ENCODE measurements around the gene FAM193B.

The FAM193B gene

DNA sequence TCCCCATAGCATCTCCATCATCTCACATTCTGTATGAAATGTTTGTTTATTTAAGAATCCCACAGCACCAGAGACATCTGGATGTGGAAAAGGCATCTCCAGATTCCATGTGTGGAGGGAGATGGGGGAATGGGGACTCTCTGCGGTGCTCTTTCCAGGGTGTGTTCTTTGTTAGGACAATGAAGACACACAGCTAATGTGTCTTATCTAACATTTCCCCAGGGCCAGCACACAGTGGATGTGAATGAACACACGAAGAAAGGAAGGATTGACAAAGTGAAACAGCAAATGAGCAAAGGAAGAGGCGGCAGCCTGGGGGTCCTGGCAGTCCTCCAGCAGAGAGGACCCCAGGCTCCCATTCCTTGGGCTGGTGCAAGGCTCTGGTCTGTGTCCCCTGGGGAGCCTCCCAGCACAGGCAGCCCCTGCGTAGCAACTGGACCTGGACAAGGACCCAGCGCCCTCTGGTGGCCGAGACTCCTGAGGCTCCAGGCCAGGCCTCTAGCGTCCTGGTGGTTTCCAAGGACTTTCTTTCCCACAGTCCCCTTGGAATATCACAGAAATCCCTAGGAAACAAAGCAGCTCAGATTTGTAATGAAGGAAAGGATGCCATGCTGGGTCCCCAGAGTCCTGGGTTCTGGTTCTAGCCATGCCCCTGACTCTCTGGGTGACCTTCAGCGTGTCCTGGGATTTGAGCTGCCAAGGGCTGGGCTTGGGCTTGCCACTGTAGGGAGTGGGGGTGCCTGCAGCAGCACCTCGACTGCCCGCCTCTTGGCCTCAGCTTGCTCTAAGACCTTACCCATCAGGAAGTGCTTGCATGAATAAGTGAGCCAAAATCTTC, 53.5 kb downstream of the FAM193B start:
- peak; percentile 79 for DNase-seq (ENCODE audit: low spot score)

DNA sequence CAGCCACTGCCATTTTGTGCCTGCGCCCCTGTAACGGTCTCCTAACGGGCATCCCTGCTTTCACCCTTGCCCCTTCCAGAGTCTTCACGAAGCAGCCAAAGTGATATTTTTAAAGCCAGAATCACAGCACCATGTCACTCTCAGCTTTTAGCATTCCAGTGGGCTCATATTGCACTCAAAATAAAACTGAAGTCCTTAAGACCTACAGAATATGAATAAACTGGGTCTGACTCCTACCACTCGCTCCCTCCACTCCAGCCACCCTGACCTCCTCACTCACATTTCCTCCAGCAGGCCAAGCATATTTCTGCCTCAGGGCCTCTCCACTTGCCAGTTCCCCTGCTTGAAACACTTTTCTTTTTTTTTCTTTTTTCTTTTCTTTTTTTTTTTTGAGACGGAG, 54.5 kb downstream of the FAM193B start:
- no peak for DNase-seq (ENCODE audit: low spot score)

DNA sequence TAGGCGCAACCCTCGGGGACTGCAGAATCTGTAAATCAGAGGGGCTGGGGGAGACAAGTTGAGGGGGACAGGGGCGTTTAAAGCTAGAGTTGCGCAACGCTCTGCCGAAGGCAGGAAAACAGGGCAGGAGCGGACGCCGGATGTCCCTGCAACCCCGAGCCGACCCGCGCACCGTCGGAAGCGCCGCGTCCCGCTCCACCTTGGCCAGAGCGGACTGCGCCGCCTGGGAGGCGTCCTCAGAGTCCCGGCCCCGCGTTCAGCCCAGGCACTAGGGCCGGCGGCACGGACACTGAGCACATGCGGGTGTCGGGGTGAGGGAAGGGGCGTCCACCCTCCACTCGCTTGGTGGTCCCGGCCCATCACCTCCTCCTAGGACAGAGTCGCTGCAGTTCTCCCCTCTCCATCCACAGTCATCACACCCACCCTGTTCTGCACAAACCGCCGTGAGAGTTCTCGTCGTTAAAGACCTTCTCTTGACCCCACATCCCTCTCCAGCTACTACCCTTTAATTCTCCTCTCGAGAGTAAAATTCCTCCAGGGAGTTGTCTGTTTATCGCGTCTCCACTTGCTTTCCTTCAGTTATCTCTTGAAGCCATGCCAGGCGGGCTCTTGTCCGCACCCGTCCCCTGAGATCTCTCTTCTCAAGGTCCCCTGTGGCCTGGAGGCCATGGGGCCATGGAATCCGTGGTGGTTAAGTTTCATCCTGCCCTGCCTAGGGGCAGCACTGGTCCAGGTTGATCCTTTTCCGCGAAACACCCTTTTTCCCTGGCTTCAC, 56.2 kb downstream of the FAM193B start:
- DNase-seq (ENCODE audit: low spot score): no peak

DNA sequence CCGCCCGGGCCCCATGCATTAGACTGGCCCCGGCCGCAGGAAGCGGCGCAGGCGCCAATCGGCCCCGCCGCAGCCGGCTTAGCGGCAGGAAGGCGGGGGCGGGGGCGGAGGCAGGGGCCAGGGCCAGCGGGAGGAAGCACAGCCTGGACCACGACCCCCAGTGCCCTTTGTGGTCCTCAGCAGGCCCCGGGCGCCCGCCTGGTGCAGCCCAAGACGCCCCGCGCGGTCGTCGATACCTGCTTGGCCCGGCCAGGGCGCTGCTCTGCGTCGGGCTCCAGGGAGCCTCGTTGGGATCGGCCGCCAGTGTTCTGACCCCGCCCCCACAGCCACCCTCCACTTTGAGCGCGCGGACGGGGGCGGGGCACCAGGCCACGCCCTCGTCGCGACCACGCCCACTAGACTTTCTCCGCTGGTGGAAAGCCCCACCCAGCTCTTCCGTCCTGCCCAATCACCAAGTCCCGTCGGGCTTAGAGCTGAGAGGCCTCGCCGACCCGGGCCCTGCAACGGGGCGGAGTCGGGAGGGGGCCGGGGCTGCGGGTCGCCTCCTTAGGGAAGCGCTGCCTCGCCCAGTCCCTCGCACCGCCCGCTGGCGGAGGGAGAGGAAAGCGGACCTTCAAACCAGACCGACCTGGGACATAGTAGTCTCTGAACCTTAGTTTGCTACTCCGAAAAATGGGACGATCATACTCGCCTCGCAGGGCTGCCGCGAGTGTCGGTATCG, 56.9 kb downstream of the FAM193B start, which contains the start of gene PDLIM7:
PDLIM7 (minus strand) TSS at position 313 of the 721 bp plus-strand sequence. CDS start 1,092 bp downstream, outside the sequence.
- peak; percentile 97 for DNase-seq (ENCODE audit: low spot score)

- peak; percentile 90 for DNase-seq (ENCODE audit: low spot score)
Measured at GRCh38 chr5:177496727-177497291, 57.6 kb downstream of the FAM193B start.

GRCh38 chr5:177496070-177496726, 58.2 kb downstream of the FAM193B start:
- peak; percentile 81 for DNase-seq (ENCODE audit: low spot score)

DNA sequence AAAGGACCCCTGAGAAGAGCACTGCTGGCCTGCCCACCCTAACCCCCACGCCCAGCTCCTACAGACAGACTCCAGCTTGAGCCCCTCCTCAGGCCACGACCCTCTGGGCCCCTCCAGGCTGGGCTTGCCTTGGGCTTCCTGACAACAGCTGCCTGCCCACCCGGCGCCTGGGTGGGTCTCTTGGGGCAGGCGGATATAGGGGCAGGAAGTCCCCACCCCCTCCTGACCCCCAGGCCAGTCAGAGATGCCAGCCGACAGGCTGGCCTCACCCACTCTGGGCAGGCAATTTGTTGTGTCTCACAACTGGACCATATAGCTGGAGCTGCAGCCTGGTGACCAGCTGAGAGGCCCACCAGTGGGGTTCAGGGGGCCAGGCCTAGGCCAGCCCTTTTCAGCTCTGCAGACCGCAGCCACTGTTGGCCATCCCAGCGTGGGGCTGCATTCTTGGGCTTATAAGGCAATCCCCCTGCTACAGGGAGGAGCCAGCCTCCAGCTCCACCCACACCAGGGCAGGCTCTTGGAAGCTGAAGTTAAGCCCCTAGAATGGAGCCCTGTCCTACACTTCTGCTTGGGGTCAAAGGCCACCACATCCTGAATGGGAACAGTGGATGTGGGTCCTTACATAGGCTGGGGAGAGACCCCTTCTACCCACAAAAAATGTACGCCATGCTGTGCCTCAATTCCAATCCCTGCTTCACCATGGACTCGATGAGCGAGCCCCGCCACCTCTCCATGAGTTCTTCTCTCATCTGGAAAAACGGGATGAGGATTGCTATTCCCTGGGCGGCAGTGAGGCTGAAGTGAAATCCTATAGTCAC, 58.9 kb downstream of the FAM193B start:
- DNase-seq (ENCODE audit: low spot score): no peak

DNA sequence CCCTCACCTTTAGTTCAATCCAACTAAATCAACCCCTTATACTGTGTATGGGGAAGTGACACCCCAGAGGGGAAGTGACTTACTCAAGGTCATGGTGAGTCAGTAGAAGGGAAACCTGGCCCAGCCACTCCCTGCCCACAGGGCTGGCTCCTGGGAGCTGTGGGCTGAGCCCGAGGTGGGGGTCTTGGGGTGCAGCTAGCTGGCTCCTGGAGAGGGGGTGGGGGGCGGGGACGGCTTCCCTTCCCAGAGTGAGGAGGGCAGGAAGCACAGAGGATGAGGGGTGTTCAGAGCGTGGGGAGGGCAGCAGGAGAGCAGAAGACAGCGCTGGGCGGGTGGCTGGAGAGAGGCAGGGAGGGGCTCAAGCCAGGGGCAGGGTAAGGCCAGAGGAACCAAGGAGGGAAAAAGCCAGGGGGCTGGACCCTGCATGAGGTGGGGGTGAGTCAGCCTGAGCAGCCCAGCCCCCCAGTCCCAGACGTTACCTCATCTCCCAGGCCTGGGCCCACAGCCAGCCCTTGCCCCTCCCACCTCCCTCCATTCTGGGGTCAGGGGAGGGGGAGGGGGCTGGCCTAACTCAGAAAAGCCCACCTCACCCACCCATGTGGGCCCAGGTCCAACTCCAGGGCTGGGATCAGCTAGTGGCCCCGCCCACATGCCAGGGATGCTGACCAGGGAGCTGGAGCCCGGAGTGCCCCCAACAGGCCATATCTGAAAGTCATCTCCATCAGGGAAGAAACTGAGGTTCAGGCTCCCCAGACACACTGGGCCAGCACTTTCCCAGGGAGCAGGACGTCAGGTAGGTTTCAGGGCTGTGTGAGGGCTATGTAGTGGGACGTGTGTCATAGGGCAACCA, 59.8 kb downstream of the FAM193B start:
- no peak for DNase-seq (ENCODE audit: low spot score)

DNA sequence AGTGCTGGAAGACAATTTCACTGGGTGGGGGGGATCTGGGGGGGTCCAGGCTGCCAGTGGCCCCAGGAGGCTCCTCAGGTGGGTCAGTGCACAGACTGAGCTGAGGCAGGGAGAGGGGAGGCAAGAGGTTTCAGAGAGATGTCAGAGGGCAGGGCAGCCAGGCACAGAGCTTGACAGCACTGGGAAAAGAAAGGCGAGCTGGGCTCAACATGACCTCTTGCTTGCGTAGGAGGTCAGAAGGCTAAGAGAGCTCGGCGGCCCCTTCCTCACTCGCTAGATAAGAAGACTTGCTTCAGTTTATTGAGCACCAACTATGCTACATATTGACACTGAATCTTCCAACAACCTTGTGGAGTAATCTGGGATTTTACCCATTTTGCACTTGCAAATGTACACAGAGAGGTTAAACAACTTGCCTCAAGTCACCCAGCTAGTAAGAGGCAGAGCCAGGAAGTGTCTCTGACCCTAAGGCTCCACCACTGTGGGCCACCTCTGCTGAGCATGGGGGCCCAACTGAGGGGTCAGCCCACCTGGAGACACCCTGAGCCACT, 60.5 kb downstream of the FAM193B start:
- no peak for DNase-seq (ENCODE audit: low spot score)

DNA sequence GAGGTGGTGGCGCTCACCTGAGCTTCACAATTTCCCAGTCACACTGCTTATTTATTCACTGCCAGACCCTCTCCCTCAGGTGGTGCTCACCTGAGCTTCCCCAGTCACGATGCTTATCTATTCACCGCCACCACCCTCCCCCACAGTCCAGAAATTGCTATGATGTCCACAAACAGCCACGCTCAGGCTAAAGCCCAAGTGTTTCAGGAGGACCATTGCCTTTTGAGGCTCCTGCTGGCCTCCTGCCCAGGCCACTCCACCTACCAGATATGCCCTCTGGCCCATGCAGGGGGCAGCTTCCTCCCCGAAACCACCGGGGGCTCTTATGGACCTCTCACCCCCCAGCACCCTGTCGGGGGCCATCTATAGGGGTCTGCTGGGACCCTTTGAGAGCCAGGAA, 61.5 kb downstream of the FAM193B start:
- no peak for DNase-seq (ENCODE audit: low spot score)

DNA sequence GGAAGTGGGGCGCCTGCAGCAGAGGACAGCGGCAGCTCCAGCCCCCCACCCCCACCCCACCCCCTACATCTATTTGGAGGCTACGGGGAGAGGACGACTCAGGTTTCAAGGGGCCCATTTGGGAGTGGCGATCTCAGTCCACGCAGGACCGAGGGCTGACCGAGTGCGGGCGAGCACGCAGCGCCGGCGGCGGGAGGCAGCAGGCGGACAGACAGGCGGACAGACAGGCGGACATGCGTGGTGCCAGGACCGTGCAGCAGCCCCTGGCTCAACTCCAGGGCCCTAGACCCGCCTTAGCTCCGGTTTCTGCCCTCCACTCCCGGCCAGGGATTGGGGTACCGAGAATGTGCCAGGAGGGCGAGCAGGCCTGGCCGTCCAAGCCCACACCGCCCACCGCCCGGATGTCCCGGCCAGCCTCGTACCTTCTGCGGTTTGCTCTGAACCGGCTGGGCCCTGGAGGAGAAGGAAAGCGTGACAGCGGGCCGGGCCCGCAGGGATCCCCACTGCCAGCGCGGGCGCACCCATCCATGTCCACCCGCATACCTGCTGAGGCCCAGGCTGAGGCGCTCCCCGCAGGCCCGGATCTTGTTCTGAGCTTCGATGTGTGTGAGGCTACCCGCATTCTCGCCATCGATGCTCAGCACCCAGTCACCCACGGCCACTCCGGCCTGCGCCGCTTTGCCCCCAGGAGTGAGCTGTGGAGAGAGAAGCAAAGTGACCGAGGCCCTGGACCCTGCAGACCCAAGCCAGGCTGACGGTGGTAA, 62.2 kb downstream of the FAM193B start:
- DNase-seq (ENCODE audit: low spot score): no peak

DNA sequence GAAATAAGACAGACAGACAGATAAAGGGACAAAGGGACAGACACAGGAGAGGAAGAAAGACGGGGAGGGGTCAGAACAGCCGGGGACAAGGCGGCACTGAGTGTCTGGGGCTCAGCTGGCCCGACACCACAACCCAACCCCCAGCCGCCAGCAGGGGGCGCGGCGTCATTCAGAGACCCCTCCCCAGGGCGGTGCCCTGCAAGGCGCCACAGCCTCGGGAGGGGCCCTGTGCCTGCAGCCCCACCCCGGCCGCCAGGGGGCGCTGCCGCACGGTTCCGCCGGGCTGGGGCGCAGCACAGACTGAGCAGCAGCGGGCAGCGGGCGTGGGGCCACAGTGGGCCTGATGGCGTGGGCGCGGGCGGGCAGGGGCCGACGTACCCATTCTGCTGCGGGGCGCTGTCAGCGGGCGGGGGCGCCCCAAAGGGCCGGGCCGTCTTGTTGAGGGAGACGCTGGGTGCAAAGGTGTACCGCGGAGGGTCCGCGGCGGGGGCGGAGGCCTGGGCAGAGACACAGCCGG, 62.9 kb downstream of the FAM193B start:
- no peak for DNase-seq (ENCODE audit: low spot score)

DNA sequence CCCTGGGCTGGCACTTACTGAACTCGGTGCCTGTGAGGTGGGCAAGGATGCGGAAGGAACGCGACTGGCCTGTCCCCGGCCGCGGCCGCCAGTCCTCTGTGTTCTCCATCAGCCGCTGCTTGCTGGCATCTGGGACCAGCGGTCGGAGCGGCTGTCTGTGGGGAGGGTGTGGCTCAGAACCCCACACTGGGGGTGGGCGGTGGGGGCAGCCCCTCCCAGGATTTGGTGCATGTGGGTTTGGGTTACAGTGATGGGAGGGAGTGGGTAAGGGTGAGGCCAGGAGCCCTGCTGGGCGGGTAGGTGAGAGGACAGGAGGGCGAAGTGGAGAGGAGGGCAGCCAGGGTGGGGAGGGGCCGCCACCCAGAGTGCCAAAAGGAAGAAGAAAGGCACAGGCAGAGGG, 63.4 kb downstream of the FAM193B start:
- no peak for DNase-seq (ENCODE audit: low spot score)

GRCh38 chr5:177490311-177490991, 63.9 kb downstream of the FAM193B start:
- no peak for DNase-seq (ENCODE audit: low spot score)

DNA sequence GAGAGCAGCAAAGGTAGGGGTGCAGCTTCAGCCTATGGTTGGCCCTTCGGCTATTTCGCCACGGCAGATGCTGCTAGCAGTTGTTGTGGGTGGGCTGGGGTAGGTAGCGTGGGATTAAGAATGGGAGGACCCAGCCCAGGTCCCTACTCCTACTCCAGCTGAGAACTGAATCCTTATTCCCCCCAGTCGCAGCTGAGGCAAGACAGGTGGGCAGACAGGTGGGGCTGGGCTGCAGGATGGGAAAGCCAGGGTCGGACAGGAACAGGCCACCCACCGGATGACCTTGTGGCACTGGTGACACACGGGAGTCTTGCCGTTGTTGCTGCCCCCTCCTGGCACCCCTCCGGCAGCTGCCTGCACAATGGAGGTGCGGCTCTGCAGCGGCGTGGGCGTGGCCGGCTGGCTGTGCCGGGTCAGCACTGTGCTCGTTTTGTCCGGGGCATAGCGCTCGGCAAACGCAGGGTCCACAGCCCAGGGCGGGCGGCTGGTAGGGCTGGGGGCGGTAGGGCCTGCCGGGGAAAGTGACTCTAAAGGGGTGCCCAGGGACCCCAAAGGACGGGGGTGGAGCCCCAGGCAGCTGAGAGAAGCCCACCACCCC, 65.1 kb downstream of the FAM193B start:
- DNase-seq (ENCODE audit: low spot score): no peak

DNA sequence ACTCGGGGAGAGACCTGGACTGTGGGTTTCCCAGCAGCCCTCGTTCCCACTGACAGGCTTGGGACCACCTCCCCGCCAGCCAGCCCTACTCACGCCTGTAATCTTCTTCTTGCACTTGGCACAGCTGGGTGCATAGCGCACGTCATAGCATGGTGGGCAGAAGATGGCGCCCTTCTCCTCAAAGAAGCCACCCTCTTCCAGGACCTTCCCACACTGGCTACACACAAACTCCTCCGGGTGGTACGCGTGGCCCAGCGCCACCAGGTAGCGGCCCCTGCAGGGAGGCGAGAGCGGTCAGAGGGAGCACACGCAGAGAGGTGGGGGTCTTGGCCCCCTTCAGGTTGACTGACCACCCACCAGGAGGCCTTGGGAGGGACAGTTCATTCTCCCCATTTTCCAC, 66.4 kb downstream of the FAM193B start:
- no peak for DNase-seq (ENCODE audit: low spot score)

DNA sequence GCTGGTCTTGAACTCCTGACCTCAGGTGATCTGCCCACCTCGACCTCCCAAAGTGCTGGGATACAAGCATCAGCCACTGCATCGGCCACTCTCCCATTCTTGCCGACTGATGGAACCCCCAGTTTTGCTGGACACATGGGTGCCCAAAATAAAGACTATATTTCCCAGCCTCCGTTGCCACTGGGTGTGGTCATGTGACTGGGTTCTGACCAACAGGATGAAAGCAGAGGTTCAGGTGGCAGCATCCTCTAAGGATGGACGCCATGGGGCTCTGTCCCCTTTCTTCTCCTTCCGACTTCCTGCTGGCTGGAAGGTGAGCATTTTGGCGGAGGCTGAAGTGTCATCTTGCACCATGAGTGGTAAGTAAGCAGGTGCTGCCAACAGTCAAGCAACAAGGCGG, 67.2 kb downstream of the FAM193B start:
- no peak for DNase-seq (ENCODE audit: low spot score)

GRCh38 chr5:177486256-177486655, 68.1 kb downstream of the FAM193B start:
- no peak for DNase-seq (ENCODE audit: low spot score)
